DMS79 treated with DMSO at 0.1 percent for 48 hours (cell line): ENCODE results near the gene SPATA24.
A peak's percentile ranks its signal among the peaks of the same experiment; 100 is the strongest.
"Not testable (repeated sequence)": the region's sequence is repeated elsewhere in the genome, so short reads cannot be mapped to it uniquely, and the experiment has no call there.

Experiments
- DNase-seq: peaks from one replicate; lab custom pipeline; 2025; lab: John Stamatoyannopoulos, UW

SPATA24 gene

GRCh38 chr5:139403787-139404483, at the start of gene SPATA24:
Gene SPATA24, minus strand, starts transcription at chr5:139404089. Its CDS starts 29 bp downstream, at chr5:139404060.
- DNase-seq = peak; percentile 78

GRCh38 chr5:139451878-139452660, 48.2 kb upstream of the SPATA24 start:
- DNase-seq = no peak

- DNase-seq = no peak
These were observed 47.3 kb upstream of the SPATA24 start for GRCh38 chr5:139451176-139451575.

GRCh38 chr5:139446956-139447779, 43.3 kb upstream of the SPATA24 start:
- DNase-seq = no peak

GRCh38 chr5:139445325-139446170, 41.7 kb upstream of the SPATA24 start:
- no peak for DNase-seq

- DNase-seq = no peak
These were observed 40.1 kb upstream of the SPATA24 start for GRCh38 chr5:139443831-139444453.

GRCh38 chr5:139440416-139440815, 36.5 kb upstream of the SPATA24 start:
- DNase-seq = not testable (repeated sequence)

GRCh38 chr5:139439013-139439903, 35.4 kb upstream of the SPATA24 start, which contains the start of gene DNAJC18:
Gene DNAJC18, minus strand, starts transcription at chr5:139439525. Its CDS starts 80 bp downstream, at chr5:139439445.
- DNase-seq = peak; percentile 81

GRCh38 chr5:139438707-139439012, 34.8 kb upstream of the SPATA24 start:
- no peak for DNase-seq

GRCh38 chr5:139435676-139436075, 31.8 kb upstream of the SPATA24 start:
- no peak for DNase-seq

- no peak for DNase-seq
These were observed 27.8 kb upstream of the SPATA24 start for GRCh38 chr5:139431706-139432105.

GRCh38 chr5:139430015-139430414, 26.1 kb upstream of the SPATA24 start:
- DNase-seq = no peak

- DNase-seq = no peak
These were observed 22.5 kb upstream of the SPATA24 start for GRCh38 chr5:139426203-139426885.

- DNase-seq = no peak
These were observed 21.6 kb upstream of the SPATA24 start for GRCh38 chr5:139425497-139425896.

- DNase-seq = peak; percentile 13
These were observed 18.5 kb upstream of the SPATA24 start for GRCh38 chr5:139422307-139422893.

- DNase-seq = no peak
These were observed 15.6 kb upstream of the SPATA24 start for GRCh38 chr5:139419226-139420192.

- no peak for DNase-seq
These were observed 14.9 kb upstream of the SPATA24 start for GRCh38 chr5:139418793-139419192.

GRCh38 chr5:139417214-139417613, 13.3 kb upstream of the SPATA24 start:
- DNase-seq = peak; percentile 82
